CD14-positive monocyte (primary cell): ENCODE results near the gene SLC28A1. TPM values are rescaled to one million over a fixed set of nuclear protein-coding genes. Genes with fewer than 3 reads are reported as not detected.

Source experiments
- DNase-seq, 3 donors: peaks; one replicate each; pipeline ENCODE4 v3.0.0-alpha.2; 2011 to 2022
- H2AFZ ChIP-seq: 2 replicates; pipeline ENCODE4 v1.6.0; 2012; ENCODE audit warnings: mild to moderate bottlenecking, low read depth, low read length, inconsistent platforms; ENCODE audit not compliant: insufficient read depth, poor library complexity, severe bottlenecking
- H3K27ac ChIP-seq, 2 donors: 1 replicate in 1 of 2; 2 replicates in 1 of 2; pipeline ENCODE4 v1.5.1; 2012 to 2013; ENCODE audit warnings: low read length in 2 of 2, control low read depth in 1 of 2, inconsistent platforms in 1 of 2, low read depth in 1 of 2, mild to moderate bottlenecking in 1 of 2
- H3K27me3 ChIP-seq, 2 donors: one replicate each; pipeline versions ENCODE4 v1.6.0 to v1.6.1; 2011 to 2013; ENCODE audit warnings: low read length in 2 of 2; ENCODE audit not compliant: control insufficient read depth in 2 of 2, insufficient read depth in 2 of 2
- H3K36me3 ChIP-seq, 2 donors: replicated peaks in 1 of 2; 1 replicate in 1 of 2; 2 replicates in 1 of 2; pipeline versions ENCODE4 v1.5.1 to v1.6.1; 2012 to 2013; ENCODE audit warnings: low read length in 2 of 2, control low read depth in 1 of 2, inconsistent platforms in 1 of 2, mild to moderate bottlenecking in 1 of 2; ENCODE audit not compliant: insufficient read depth in 2 of 2, control insufficient read depth in 1 of 2
- H3K4me1 ChIP-seq, 2 donors: 1 replicate in 1 of 2; 2 replicates in 1 of 2; pipeline versions ENCODE4 v1.5.1 to v1.6.1; 2012 to 2013; ENCODE audit warnings: low read length in 2 of 2, control low read depth in 1 of 2, inconsistent platforms in 1 of 2, mild to moderate bottlenecking in 1 of 2, moderate library complexity in 1 of 2; ENCODE audit not compliant: insufficient read depth in 2 of 2, control insufficient read depth in 1 of 2
- H3K4me2 ChIP-seq: replicated peaks from 2 replicates; pipeline ENCODE3; 2012; ENCODE audit warnings: low read length, moderate library complexity, mild to moderate bottlenecking; ENCODE audit not compliant: poor library complexity, severe bottlenecking; ENCODE audit errors: extremely low read depth
- H3K4me3 ChIP-seq, 3 experiments: fragments of 200-600 bp in 1 of 3; sonication (generic) in 1 of 3; replicated peaks in 1 of 3; 1 replicate in 2 of 3; 2 replicates in 1 of 3; pipeline ENCODE4 v1.5.1; 2011 to 2013; ENCODE audit warnings: low read length in 3 of 3, mild to moderate bottlenecking in 3 of 3, control low read depth in 2 of 3, low read depth in 2 of 3, inconsistent platforms in 1 of 3, moderate library complexity in 1 of 3
- H3K79me2 ChIP-seq: 2 replicates; pipeline ENCODE4 v1.6.0; 2012; ENCODE audit warnings: mild to moderate bottlenecking, control low read depth, inconsistent platforms, low read length, moderate library complexity; ENCODE audit not compliant: insufficient read depth
- H3K9ac ChIP-seq: 2 replicates; pipeline ENCODE4 v1.6.0; 2017; ENCODE audit warnings: low read length, mild to moderate bottlenecking; ENCODE audit not compliant: insufficient read depth, poor library complexity, severe bottlenecking
- H3K9me3 ChIP-seq, 2 donors: replicated peaks in 1 of 2; 1 replicate in 1 of 2; 2 replicates in 1 of 2; pipeline versions ENCODE4 v1.5.1 to v1.6.1; 2012 to 2013; ENCODE audit warnings: low read length in 2 of 2, control low read depth in 1 of 2; ENCODE audit not compliant: control insufficient read depth in 1 of 2, insufficient read depth in 1 of 2
- H4K20me1 ChIP-seq: 2 replicates; pipeline ENCODE4 v1.6.0; 2012; ENCODE audit warnings: mild to moderate bottlenecking, low read length, control low read depth, moderate library complexity; ENCODE audit not compliant: insufficient read depth
- H3K27ac Mint-ChIP-seq, 7 donors: one replicate each; pipeline ENCODE4 v1.8.0; 2020; ENCODE audit warnings: mild to moderate bottlenecking in 7 of 7, mixed read lengths in 7 of 7, moderate library complexity in 6 of 7, inconsistent platforms in 2 of 7
- H3K27me3 Mint-ChIP-seq, 3 donors: one replicate each; pipeline ENCODE4 v1.8.0; 2021 to 2022; ENCODE audit warnings: low read depth in 3 of 3, mild to moderate bottlenecking in 3 of 3, mixed read lengths in 3 of 3, moderate library complexity in 3 of 3, inconsistent platforms in 1 of 3
- H3K36me3 Mint-ChIP-seq, 2 donors: one replicate each; pipeline ENCODE4 v1.8.0; 2020; ENCODE audit warnings: mixed read lengths in 2 of 2, inconsistent platforms in 1 of 2, mild to moderate bottlenecking in 1 of 2
- H3K4me1 Mint-ChIP-seq: one replicate; pipeline ENCODE4 v1.8.0; 2020; ENCODE audit warnings: mild to moderate bottlenecking, mixed read lengths
- H3K4me3 Mint-ChIP-seq, 2 donors: one replicate each; pipeline ENCODE4 v1.8.0; 2020; ENCODE audit warnings: mild to moderate bottlenecking in 2 of 2, mixed read lengths in 2 of 2, moderate library complexity in 1 of 2
- H3K9me3 Mint-ChIP-seq, 7 donors: one replicate each; pipeline ENCODE4 v1.8.0; 2020 to 2022; ENCODE audit warnings: mixed read lengths in 7 of 7, mild to moderate bottlenecking in 6 of 7, moderate library complexity in 6 of 7, inconsistent platforms in 2 of 7
- CTCF ChIP-seq: fragments of 200-600 bp; IDR thresholded peaks from one replicate; pipeline ENCODE4 v1.8.0; 2022; ENCODE audit warnings: antibody characterized with exemption, mild to moderate bottlenecking
- WGBS: methylation state at CpG from one replicate; pipeline ENCODE4 v1.1.5; 2013; ENCODE audit warnings: missing lambda C conversion rate; ENCODE audit not compliant: insufficient coverage; 5-methylcytosine and 5-hydroxymethylcytosine counted together
- intact Hi-C, 2 donors: fragments of 100-400 bp; cut with micrococcal nuclease; formaldehyde crosslinking; loops; one replicate each; pipeline versions ENCODE4 v1.15.0 to v1.15.1; 2023
- polyA plus RNA-seq, 3 donors: library from polyadenylated mRNA; depleted of rRNA in 1 of 3; unstranded in 2 of 3; stranded (reverse) in 1 of 3; fragments of 300-500 nt in 2 of 3; fragments of >200 nt in 1 of 3; fragmentation: Illumina TruSeq in 2 of 3; gene quantifications; 1 replicate in 2 of 3; 2 replicates in 1 of 3; pipeline ENCODE4 v1.2.3, GENCODE V29; 2012 to 2021

SLC28A1 gene
- polyA plus RNA-seq, 3 donors = not detected

- Histone ChIP-seq H4K20me1 (peaks cover 76% of the 10 kb centered on the region), H2AFZ (no peak overlapping the region), H3K4me3 (no peak overlapping the region), H3K9ac (no peak overlapping the region), H3K4me1 (peaks cover 20 to 45% of the 10 kb centered on the region in 2 donors), H3K36me3 (no peaks in the 10 kb centered on the region), H3K27ac (no peak overlapping the region), H3K79me2 (peaks cover 76% of the 10 kb centered on the region), H3K4me2 (no peak overlapping the region), H3K27me3 (no peaks in the 10 kb centered on the region), H3K9me3 (no peaks in the 10 kb centered on the region)
- WGBS = no CpG with 5 or more reads among the region's 1 CpG
- H3K36me3 Mint-ChIP-seq = peaks cover 0 to 2% of the 10 kb centered on the region in 2 donors
- H3K27ac Mint-ChIP-seq = peak overlapping the region in 1 of 7 donors; percentile 9
- TF ChIP-seq CTCF = no peak
- DNase-seq = no peak
- peaks cover 53% of the 10 kb centered on the region for H3K4me1 Mint-ChIP-seq
- intact Hi-C loops = no loop called here
- H3K9me3 Mint-ChIP-seq = no peaks in the 10 kb centered on the region
- no peaks in the 10 kb centered on the region for H3K27me3 Mint-ChIP-seq
- H3K4me3 Mint-ChIP-seq = no peak overlapping the region
Measured at GRCh38 chr15:84990507-84990906, 106.0 kb downstream of the SLC28A1 start.

GRCh38 chr15:84991014-84991712, 106.7 kb downstream of the SLC28A1 start:
- H3K27ac ChIP-seq = no peak overlapping the region

More at GRCh38 chr15:84991014-84991712, 106.7 kb downstream of the SLC28A1 start:
- H3K27me3 ChIP-seq = no peaks in the 10 kb centered on the region
- H3K9me3 Mint-ChIP-seq = no peaks in the 10 kb centered on the region
- peak overlapping the region in 4 of 7 donors; percentile 2 to 54 (median 40) for H3K27ac Mint-ChIP-seq
- H3K36me3 Mint-ChIP-seq = peaks cover 0 to 2% of the 10 kb centered on the region in 2 donors
- H3K27me3 Mint-ChIP-seq = no peaks in the 10 kb centered on the region
- intact Hi-C loops = no loop called here
- no peak overlapping the region for H2AFZ ChIP-seq
- peak overlapping the region in 1 of 2 donors; percentile 60 for H3K4me3 Mint-ChIP-seq
- H3K4me1 ChIP-seq = peaks cover 20 to 45% of the 10 kb centered on the region in 2 donors
- no peaks in the 10 kb centered on the region for H3K36me3 ChIP-seq
- DNase-seq = no peak
- H3K4me2 ChIP-seq = peak overlapping the region; percentile 40
- peak overlapping the region in 1 of 3 experiments; percentile 19 for H3K4me3 ChIP-seq
- peaks cover 73% of the 10 kb centered on the region for H4K20me1 ChIP-seq
- no CpG with 5 or more reads among the region's 4 CpGs for WGBS
- H3K4me1 Mint-ChIP-seq = peaks cover 48% of the 10 kb centered on the region
- peaks cover 73% of the 10 kb centered on the region for H3K79me2 ChIP-seq
- H3K9ac ChIP-seq = no peak overlapping the region
- no peaks in the 10 kb centered on the region for H3K9me3 ChIP-seq
- no peak for TF ChIP-seq CTCF
